HepG2 (cell line): Measurements from ENCODE around the gene KIZ. TPM values are rescaled to one million over a fixed set of nuclear protein-coding genes. Genes with fewer than 3 reads are reported as not detected.

Experiments used
- ATF7 ChIP-seq, 2 experiments: fragments of 450-650 bp in 1 of 2; sonication (generic) in 1 of 2; formaldehyde crosslinking in 1 of 2; IDR thresholded peaks; 2 replicates each; pipeline versions ENCODE4 v1.4.0 to v1.6.1; 2016 to 2020; ENCODE audit warnings: antibody characterized with exemption in 1 of 2, mild to moderate bottlenecking in 1 of 2, missing genetic modification reagents in 1 of 2
- CBX1 ChIP-seq: IDR thresholded peaks from one replicate; pipeline ENCODE4 v1.6.1; 2016; ENCODE audit warnings: antibody characterized with exemption, low read depth
- CEBPB ChIP-seq: IDR thresholded peaks from 2 replicates; pipeline ENCODE4 v1.6.1; 2011; ENCODE audit warnings: low read depth, low read length, improper control_type of control experiment, borderline replicate concordance
- CEBPG ChIP-seq: IDR thresholded peaks from 2 replicates; pipeline ENCODE4 v1.6.1; 2016
- DMAP1 ChIP-seq: IDR thresholded peaks from 2 replicates; pipeline ENCODE4 v1.6.1; 2016
- FOXA3 ChIP-seq: IDR thresholded peaks from 2 replicates; pipeline ENCODE4 v1.6.1; 2016; ENCODE audit warnings: missing genetic modification reagents, missing compliant biosample characterization
- HDAC2 ChIP-seq: sonication (generic); formaldehyde crosslinking; IDR thresholded peaks from 2 replicates; pipeline ENCODE4 v1.4.0; 2020; ENCODE audit warnings: missing genetic modification reagents
- HOXA5 ChIP-seq: sonication (generic); formaldehyde crosslinking; IDR thresholded peaks from 2 replicates; pipeline ENCODE4 v1.4.0; 2020; ENCODE audit warnings: missing genetic modification reagents
- KAT2B ChIP-seq: fragments of 150-350 bp; IDR thresholded peaks from 2 replicates; pipeline ENCODE4 v1.6.1; 2014; ENCODE audit warnings: low read depth, low read length, borderline replicate concordance
- LCORL ChIP-seq, 2 experiments: fragments of 450-650 bp in 1 of 2; sonication (generic) in 1 of 2; formaldehyde crosslinking in 1 of 2; IDR thresholded peaks; 2 replicates each; pipeline versions ENCODE4 v1.5.0 to v1.6.1; 2017 to 2020; ENCODE audit warnings: antibody characterized with exemption in 1 of 2, missing genetic modification reagents in 1 of 2
- MIER3 ChIP-seq: IDR thresholded peaks from 2 replicates; pipeline ENCODE4 v1.6.1; 2016; ENCODE audit warnings: missing compliant biosample characterization, borderline replicate concordance
- PHF21A ChIP-seq: sonication (generic); formaldehyde crosslinking; IDR thresholded peaks from 2 replicates; pipeline ENCODE4 v1.5.0; 2020; ENCODE audit warnings: mild to moderate bottlenecking, missing genetic modification reagents
- PLRG1 ChIP-seq: fragments of 450-650 bp; conservative IDR thresholded peaks from 2 replicates; pipeline ENCODE4 v1.6.1; 2016
- SALL1 ChIP-seq: sonication (generic); formaldehyde crosslinking; IDR thresholded peaks from 2 replicates; pipeline ENCODE4 v1.8.0; 2022; ENCODE audit warnings: mild to moderate bottlenecking, missing genetic modification reagents
- TCF12 ChIP-seq, 2 experiments: fragments of 450-650 bp in 1 of 2; sonication (generic) in 1 of 2; formaldehyde crosslinking in 1 of 2; IDR thresholded peaks; 2 replicates each; pipeline versions ENCODE4 v1.6.1 to v1.8.0; 2017 to 2022; ENCODE audit warnings: antibody characterized with exemption in 1 of 2, mild to moderate bottlenecking in 1 of 2, missing genetic modification reagents in 1 of 2, moderate library complexity in 1 of 2
- ZEB1 ChIP-seq: IDR thresholded peaks from 2 replicates; pipeline ENCODE4 v1.6.1; 2012; ENCODE audit warnings: mild to moderate bottlenecking, low read depth, inconsistent platforms; ENCODE audit not compliant: insufficient replicate concordance
- ZNF124 ChIP-seq: sonication (generic); formaldehyde crosslinking; IDR thresholded peaks from 2 replicates; pipeline ENCODE4 v1.4.0; 2020; ENCODE audit warnings: missing genetic modification reagents
- ZNF292 ChIP-seq: sonication (generic); formaldehyde crosslinking; IDR thresholded peaks from 2 replicates; pipeline ENCODE4 v1.8.1; 2022; ENCODE audit warnings: mild to moderate bottlenecking, low read depth, missing genetic modification reagents, borderline replicate concordance
- ZNF616 ChIP-seq: sonication (generic); formaldehyde crosslinking; IDR thresholded peaks from 2 replicates; pipeline ENCODE4 v1.5.0; 2020; ENCODE audit warnings: low read depth, mild to moderate bottlenecking, missing genetic modification reagents
- ZNF850 ChIP-seq: sonication (generic); formaldehyde crosslinking; conservative IDR thresholded peaks from 2 replicates; pipeline ENCODE4 v1.9.0; 2021; ENCODE audit warnings: mild to moderate bottlenecking, missing genetic modification reagents
- ZSCAN9 ChIP-seq: IDR thresholded peaks from 2 replicates; pipeline ENCODE4 v1.6.1; 2016; ENCODE audit warnings: borderline replicate concordance
- polyA plus RNA-seq, 8 experiments: library from polyadenylated mRNA; depleted of rRNA in 3 of 8; stranded (reverse) in 7 of 8; unstranded in 1 of 8; fragments of >200 nt; fragmentation: Illumina TruSeq in 4 of 8; extraction: Trizol in 4 of 8; gene quantifications; 2 replicates each; pipeline versions ENCODE4 v1.2.1 to v1.2.3, GENCODE V29; 2011 to 2016; ENCODE audit warnings: low read depth in 4 of 8, missing spikeins in 1 of 8, mixed read lengths in 1 of 8; ENCODE audit not compliant: insufficient read depth in 1 of 8
- total RNA-seq, 5 experiments: library from RNA; depleted of rRNA; stranded (reverse); fragments of >200 nt; fragmentation: Illumina TruSeq; extraction: Trizol; gene quantifications; 2 replicates each; pipeline ENCODE4 v1.2.3, GENCODE V29; 2016; ENCODE audit warnings: low read depth in 1 of 5
- TF ChIP-seq, protein P1 (sequence below): sonication (generic); formaldehyde crosslinking; IDR thresholded peaks from 2 replicates; pipeline ENCODE4 v1.4.0; 2020; ENCODE audit warnings: missing genetic modification reagents
- TF ChIP-seq, protein P2 (sequence below): sonication (generic); formaldehyde crosslinking; IDR thresholded peaks from 2 replicates; pipeline ENCODE4 v1.5.1; 2020; ENCODE audit warnings: mild to moderate bottlenecking, missing genetic modification reagents, moderate library complexity
- TF ChIP-seq, protein P3 (sequence below): sonication (generic); formaldehyde crosslinking; IDR thresholded peaks from 2 replicates; pipeline ENCODE4 v1.8.0; 2022; ENCODE audit warnings: missing genetic modification reagents, mild to moderate bottlenecking, borderline replicate concordance
- TF ChIP-seq, protein P4 (sequence below): sonication (generic); formaldehyde crosslinking; IDR thresholded peaks from 2 replicates; pipeline ENCODE4 v1.5.1; 2020; ENCODE audit warnings: missing genetic modification reagents, mild to moderate bottlenecking, borderline replicate concordance
- TF ChIP-seq, protein P5 (sequence below): IDR thresholded peaks from 2 replicates; pipeline ENCODE4 v1.6.1; 2016

KIZ gene
- total and polyA plus RNA-seq, 2 of the 13 experiments (the other 11 are each of a cell fraction or from before 2014, with no cell fraction given), result 46.3 to 114 TPM

DNA sequence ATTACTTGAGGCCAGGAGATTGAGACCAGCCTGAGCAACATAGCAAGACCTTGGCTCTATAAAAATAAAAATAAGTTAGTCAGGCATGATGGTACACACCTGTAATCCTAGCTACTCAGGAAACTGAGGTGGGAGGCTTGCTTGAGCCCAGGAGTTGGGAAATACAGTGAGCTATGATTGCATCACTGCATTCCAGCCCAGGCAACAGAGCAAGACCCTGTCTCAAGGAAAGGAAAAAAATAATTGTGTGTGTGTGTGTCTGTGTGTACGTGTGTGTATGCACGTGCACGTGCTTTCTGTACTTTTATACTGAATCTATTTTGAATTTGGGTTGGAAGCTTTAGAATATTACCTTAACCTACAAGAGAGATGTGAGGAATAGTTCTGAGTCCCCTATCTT, 58.9 kb downstream of the KIZ start (continued):
- TF ChIP-seq, protein P1, sequence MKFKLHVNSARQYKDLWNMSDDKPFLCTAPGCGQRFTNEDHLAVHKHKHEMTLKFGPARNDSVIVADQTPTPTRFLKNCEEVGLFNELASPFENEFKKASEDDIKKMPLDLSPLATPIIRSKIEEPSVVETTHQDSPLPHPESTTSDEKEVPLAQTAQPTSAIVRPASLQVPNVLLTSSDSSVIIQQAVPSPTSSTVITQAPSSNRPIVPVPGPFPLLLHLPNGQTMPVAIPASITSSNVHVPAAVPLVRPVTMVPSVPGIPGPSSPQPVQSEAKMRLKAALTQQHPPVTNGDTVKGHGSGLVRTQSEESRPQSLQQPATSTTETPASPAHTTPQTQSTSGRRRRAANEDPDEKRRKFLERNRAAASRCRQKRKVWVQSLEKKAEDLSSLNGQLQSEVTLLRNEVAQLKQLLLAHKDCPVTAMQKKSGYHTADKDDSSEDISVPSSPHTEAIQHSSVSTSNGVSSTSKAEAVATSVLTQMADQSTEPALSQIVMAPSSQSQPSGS (CRISPR knock-in tag), result peak; percentile 94
- TF ChIP-seq PLRG1, result no peak
- no peak for TF ChIP-seq CBX1
- TF ChIP-seq ZEB1, result peak; percentile 78
- no peak for TF ChIP-seq LCORL (IDR thresholded peaks at IDR 0.05)
- no peak for TF ChIP-seq LCORL (CRISPR knock-in tag; IDR thresholded peaks at IDR 0.05)
- 0 out of 2 replicates have a peak, but pooled peaks have one; percentile 34 for TF ChIP-seq ZNF124 (CRISPR knock-in tag)
- TF ChIP-seq PHF21A (CRISPR knock-in tag), result peak; percentile 60; the same call in 1 of the 2 replicates
- no peak for TF ChIP-seq ZNF850 (CRISPR knock-in tag)
- TF ChIP-seq, protein P2, sequence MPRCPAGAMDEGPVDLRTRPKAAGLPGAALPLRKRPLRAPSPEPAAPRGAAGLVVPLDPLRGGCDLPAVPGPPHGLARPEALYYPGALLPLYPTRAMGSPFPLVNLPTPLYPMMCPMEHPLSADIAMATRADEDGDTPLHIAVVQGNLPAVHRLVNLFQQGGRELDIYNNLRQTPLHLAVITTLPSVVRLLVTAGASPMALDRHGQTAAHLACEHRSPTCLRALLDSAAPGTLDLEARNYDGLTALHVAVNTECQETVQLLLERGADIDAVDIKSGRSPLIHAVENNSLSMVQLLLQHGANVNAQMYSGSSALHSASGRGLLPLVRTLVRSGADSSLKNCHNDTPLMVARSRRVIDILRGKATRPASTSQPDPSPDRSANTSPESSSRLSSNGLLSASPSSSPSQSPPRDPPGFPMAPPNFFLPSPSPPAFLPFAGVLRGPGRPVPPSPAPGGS (CRISPR knock-in tag), result no peak
- peak; percentile 59; the same call in 1 of the 2 replicates for TF ChIP-seq SALL1
- no peak for TF ChIP-seq DMAP1
- TF ChIP-seq, protein P3, sequence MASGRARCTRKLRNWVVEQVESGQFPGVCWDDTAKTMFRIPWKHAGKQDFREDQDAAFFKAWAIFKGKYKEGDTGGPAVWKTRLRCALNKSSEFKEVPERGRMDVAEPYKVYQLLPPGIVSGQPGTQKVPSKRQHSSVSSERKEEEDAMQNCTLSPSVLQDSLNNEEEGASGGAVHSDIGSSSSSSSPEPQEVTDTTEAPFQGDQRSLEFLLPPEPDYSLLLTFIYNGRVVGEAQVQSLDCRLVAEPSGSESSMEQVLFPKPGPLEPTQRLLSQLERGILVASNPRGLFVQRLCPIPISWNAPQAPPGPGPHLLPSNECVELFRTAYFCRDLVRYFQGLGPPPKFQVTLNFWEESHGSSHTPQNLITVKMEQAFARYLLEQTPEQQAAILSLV (CRISPR knock-in tag), result no peak
- no peak for TF ChIP-seq HOXA5 (CRISPR knock-in tag)
- 0 out of 2 replicates have a peak, but pooled peaks have one; percentile 24 for TF ChIP-seq ZNF292 (CRISPR knock-in tag)
- TF ChIP-seq ATF7 (IDR thresholded peaks at IDR 0.05), result peak; percentile 73
- 0 out of 2 replicates have a peak, but pooled peaks have one; percentile 59 for TF ChIP-seq ATF7 (CRISPR knock-in tag; IDR thresholded peaks at IDR 0.05)
- 0 out of 2 replicates have a peak, but pooled peaks have one; percentile 50 for TF ChIP-seq ZSCAN9 (CRISPR knock-in tag)
- peak; percentile 99 for TF ChIP-seq CEBPG (CRISPR knock-in tag)
- TF ChIP-seq HDAC2, result peak; percentile 69; the same call in 1 of the 2 replicates
- TF ChIP-seq ZNF616 (CRISPR knock-in tag), result no peak
- TF ChIP-seq CEBPB, result peak; percentile 100
- TF ChIP-seq, protein P4, sequence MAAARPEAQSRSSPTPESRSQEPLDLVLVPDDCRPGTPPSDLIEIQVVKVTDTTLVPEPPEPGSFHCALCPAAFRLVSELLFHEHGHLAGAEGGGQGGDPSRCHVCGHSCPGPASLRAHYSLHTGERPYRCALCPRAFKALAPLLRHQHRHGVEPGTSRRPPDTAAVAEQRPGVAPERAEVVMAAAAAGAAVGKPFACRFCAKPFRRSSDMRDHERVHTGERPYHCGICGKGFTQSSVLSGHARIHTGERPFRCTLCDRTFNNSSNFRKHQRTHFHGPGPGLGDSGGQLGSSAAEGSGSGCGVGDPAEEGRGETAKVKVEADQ (CRISPR knock-in tag), result no peak
- no peak for TF ChIP-seq KAT2B
- no peak for TF ChIP-seq TCF12 (IDR thresholded peaks at IDR 0.05)
- no peak for TF ChIP-seq TCF12 (CRISPR knock-in tag; IDR thresholded peaks at IDR 0.05)
- TF ChIP-seq, protein P5, sequence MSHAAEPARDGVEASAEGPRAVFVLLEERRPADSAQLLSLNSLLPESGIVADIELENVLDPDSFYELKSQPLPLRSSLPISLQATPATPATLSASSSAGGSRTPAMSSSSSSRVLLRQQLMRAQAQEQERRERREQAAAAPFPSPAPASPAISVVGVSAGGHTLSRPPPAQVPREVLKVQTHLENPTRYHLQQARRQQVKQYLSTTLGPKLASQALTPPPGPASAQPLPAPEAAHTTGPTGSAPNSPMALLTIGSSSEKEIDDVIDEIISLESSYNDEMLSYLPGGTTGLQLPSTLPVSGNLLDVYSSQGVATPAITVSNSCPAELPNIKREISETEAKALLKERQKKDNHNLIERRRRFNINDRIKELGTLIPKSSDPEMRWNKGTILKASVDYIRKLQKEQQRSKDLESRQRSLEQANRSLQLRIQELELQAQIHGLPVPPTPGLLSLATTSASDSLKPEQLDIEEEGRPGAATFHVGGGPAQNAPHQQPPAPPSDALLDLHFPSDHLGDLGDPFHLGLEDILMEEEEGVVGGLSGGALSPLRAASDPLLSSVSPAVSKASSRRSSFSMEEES (CRISPR knock-in tag), result peak; percentile 40; the same call in 1 of the 2 replicates
- TF ChIP-seq MIER3 (CRISPR knock-in tag), result 0 out of 2 replicates have a peak, but pooled peaks have one; percentile 53
- peak; percentile 73 for TF ChIP-seq FOXA3 (CRISPR knock-in tag)
